OCI-LY3 (cell line): Measurements from ENCODE around the gene FTCD.

Experiments
- H2AFZ ChIP-seq: fragments of 200-600, 300-600 bp; shearing (Covaris generic); 2 replicates; pipeline ENCODE4 v1.6.0; 2014; ENCODE audit warnings: antibody characterized with exemption, low read depth, low read length
- H3K27ac ChIP-seq: fragments of 200-600, 300-600 bp; sonication (generic); 2 replicates; pipeline ENCODE4 v1.5.1; 2014; ENCODE audit warnings: mild to moderate bottlenecking, low read length, moderate library complexity, mixed read lengths
- H3K27me3 ChIP-seq: fragments of 200-600, 300-600 bp; sonication (generic); 2 replicates; pipeline ENCODE4 v1.6.1; 2014; ENCODE audit warnings: low read depth, low read length, mixed read lengths
- H3K36me3 ChIP-seq: fragments of 200-600, 300-600 bp; sonication (generic); replicated peaks from 2 replicates; pipeline ENCODE3; 2014; ENCODE audit warnings: low read depth, low read length, mixed read lengths
- H3K4me1 ChIP-seq: fragments of 300-600, 200-600 bp; sonication (generic); 2 replicates; pipeline ENCODE4 v1.6.1; 2014; ENCODE audit warnings: low read length, mixed read lengths
- H3K4me2 ChIP-seq: fragments of 200-600, 300-600 bp; sonication (generic); 2 replicates; pipeline ENCODE4 v1.6.1; 2014; ENCODE audit warnings: low read length, mixed read lengths
- H3K4me3 ChIP-seq: fragments of 300-600, 200-600 bp; sonication (generic); 2 replicates; pipeline ENCODE4 v1.5.1; 2014; ENCODE audit warnings: antibody characterized with exemption, mild to moderate bottlenecking, low read length, moderate library complexity
- H3K79me2 ChIP-seq: fragments of 300-600, 200-600 bp; shearing (Covaris generic); 2 replicates; pipeline ENCODE4 v1.6.1; 2014; ENCODE audit warnings: mild to moderate bottlenecking, low read length, mixed read lengths
- H3K9ac ChIP-seq: fragments of 300-600, 200-600 bp; shearing (Covaris generic); 2 replicates; pipeline ENCODE4 v1.6.0; 2014; ENCODE audit warnings: mild to moderate bottlenecking, low read length, moderate library complexity
- H3K9me3 ChIP-seq: fragments of 200-600, 300-600 bp; shearing (Covaris generic); 2 replicates; pipeline ENCODE4 v1.6.1; 2014; ENCODE audit warnings: low read length, mixed read lengths; ENCODE audit not compliant: insufficient read depth
- H4K20me1 ChIP-seq: fragments of 200-600, 300-600 bp; sonication (generic); 2 replicates; pipeline ENCODE4 v1.6.1; 2016; ENCODE audit warnings: low read length, mixed read lengths; ENCODE audit not compliant: insufficient read depth
- CTCF ChIP-seq: fragments of 200-600, 300-600 bp; sonication (generic); IDR thresholded peaks from 2 replicates; pipeline ENCODE4 v1.5.1; 2014; ENCODE audit warnings: antibody characterized with exemption, low read length, low read depth
- EZH2phosphoT487 ChIP-seq: fragments of 200-600 bp; shearing (Covaris generic); IDR thresholded peaks from 2 replicates; pipeline ENCODE4 v1.6.1; 2018; ENCODE audit warnings: antibody characterized with exemption, mixed run types, low read depth

FTCD gene

GRCh38 chr21:46131588-46131837 is 23.9 kb downstream of the FTCD start:
- H3K27me3 ChIP-seq, result no peaks in the 10 kb centered on the region
- no peak overlapping the region for H3K4me3 ChIP-seq
- no peak overlapping the region for H3K4me2 ChIP-seq
- no peaks in the 10 kb centered on the region for H3K4me1 ChIP-seq
- TF ChIP-seq EZH2phosphoT487 (no peak), CTCF (no peak)
- no peak overlapping the region for H3K9ac ChIP-seq
- no peak overlapping the region for H2AFZ ChIP-seq
- no peaks in the 10 kb centered on the region for H4K20me1 ChIP-seq
- H3K27ac ChIP-seq, result no peak overlapping the region
- no peaks in the 10 kb centered on the region for H3K79me2 ChIP-seq
- no peaks in the 10 kb centered on the region for H3K36me3 ChIP-seq
- no peaks in the 10 kb centered on the region for H3K9me3 ChIP-seq

GRCh38 chr21:46130831-46131587 is 24.4 kb downstream of the FTCD start:
- TF ChIP-seq EZH2phosphoT487 (no peak), CTCF (no peak)
- no peaks in the 10 kb centered on the region for H3K4me1 ChIP-seq
- no peak overlapping the region for H3K9ac ChIP-seq
- H2AFZ ChIP-seq, result no peak overlapping the region
- H3K36me3 ChIP-seq, result no peaks in the 10 kb centered on the region
- no peaks in the 10 kb centered on the region for H4K20me1 ChIP-seq
- no peak overlapping the region for H3K27ac ChIP-seq
- no peaks in the 10 kb centered on the region for H3K79me2 ChIP-seq
- no peak overlapping the region for H3K4me3 ChIP-seq
- no peaks in the 10 kb centered on the region for H3K9me3 ChIP-seq
- H3K27me3 ChIP-seq, result no peaks in the 10 kb centered on the region
- H3K4me2 ChIP-seq, result no peak overlapping the region

GRCh38 chr21:46129846-46130651 is 25.3 kb downstream of the FTCD start:
- Histone ChIP-seq H2AFZ (no peak overlapping the region), H3K27ac (no peak overlapping the region), H3K79me2 (no peaks in the 10 kb centered on the region), H3K36me3 (no peaks in the 10 kb centered on the region), H3K4me3 (no peak overlapping the region), H4K20me1 (no peaks in the 10 kb centered on the region), H3K9me3 (no peaks in the 10 kb centered on the region), H3K4me2 (no peak overlapping the region), H3K27me3 (no peaks in the 10 kb centered on the region), H3K4me1 (no peaks in the 10 kb centered on the region), H3K9ac (no peak overlapping the region)
- no peak for TF ChIP-seq EZH2phosphoT487
- no peak for TF ChIP-seq CTCF

GRCh38 chr21:46128933-46129571 is 26.3 kb downstream of the FTCD start:
- Histone ChIP-seq H3K79me2 (no peaks in the 10 kb centered on the region), H3K4me2 (no peak overlapping the region), H3K4me3 (no peak overlapping the region), H3K9ac (no peak overlapping the region), H3K4me1 (no peaks in the 10 kb centered on the region), H4K20me1 (no peaks in the 10 kb centered on the region), H3K36me3 (no peaks in the 10 kb centered on the region), H3K27me3 (no peaks in the 10 kb centered on the region), H2AFZ (no peak overlapping the region), H3K27ac (no peak overlapping the region), H3K9me3 (no peaks in the 10 kb centered on the region)
- TF ChIP-seq CTCF (no peak), EZH2phosphoT487 (no peak)
